Rectal smooth muscle tissue (tissue), 1 donor: ENCODE measurements around the gene ATP6V0C.

Source experiments
- H3K27ac ChIP-seq: one replicate; pipeline ENCODE4 v1.7.0; 2013; ENCODE audit warnings: low read depth, low read length, inconsistent platforms
- H3K27me3 ChIP-seq: one replicate; pipeline ENCODE4 v1.7.0; 2013; ENCODE audit warnings: low read length; ENCODE audit not compliant: control insufficient read depth, insufficient read depth
- H3K36me3 ChIP-seq: one replicate; pipeline ENCODE4 v1.7.0; 2013; ENCODE audit warnings: low read length; ENCODE audit not compliant: control insufficient read depth, insufficient read depth
- H3K4me1 ChIP-seq: one replicate; pipeline ENCODE4 v1.7.0; 2013; ENCODE audit warnings: low read length; ENCODE audit not compliant: control insufficient read depth, insufficient read depth
- H3K4me3 ChIP-seq: one replicate; pipeline ENCODE4 v1.7.0; 2013; ENCODE audit warnings: low read length
- H3K9ac ChIP-seq: one replicate; pipeline ENCODE4 v1.7.0; 2013; ENCODE audit warnings: low read length

The ATP6V0C gene

GRCh38 chr16:2487903-2488531, 25.7 kb upstream of the ATP6V0C start:
- no peak overlapping the region for H3K4me3 ChIP-seq
- H3K27me3 ChIP-seq, result no peaks in the 10 kb centered on the region
- H3K27ac ChIP-seq, result no peak overlapping the region
- no peak overlapping the region for H3K9ac ChIP-seq
- H3K36me3 ChIP-seq, result no peaks in the 10 kb centered on the region
- H3K4me1 ChIP-seq, result peaks cover 10% of the 10 kb centered on the region

- Histone ChIP-seq H3K36me3 (no peaks in the 10 kb centered on the region), H3K27ac (no peak overlapping the region), H3K4me1 (no peaks in the 10 kb centered on the region), H3K4me3 (no peak overlapping the region), H3K27me3 (no peaks in the 10 kb centered on the region), H3K9ac (no peak overlapping the region)
Measured at GRCh38 chr16:2489581-2489980, 24.2 kb upstream of the ATP6V0C start.

- H3K4me3 ChIP-seq, result no peak overlapping the region
- no peak overlapping the region for H3K27ac ChIP-seq
- no peaks in the 10 kb centered on the region for H3K4me1 ChIP-seq
- no peaks in the 10 kb centered on the region for H3K36me3 ChIP-seq
- no peak overlapping the region for H3K9ac ChIP-seq
- no peaks in the 10 kb centered on the region for H3K27me3 ChIP-seq
Measured at GRCh38 chr16:2490190-2491105, 23.3 kb upstream of the ATP6V0C start.

GRCh38 chr16:2492292-2492691, 21.5 kb upstream of the ATP6V0C start:
- Histone ChIP-seq H3K27ac (no peak overlapping the region), H3K4me3 (no peak overlapping the region), H3K9ac (no peak overlapping the region), H3K4me1 (no peaks in the 10 kb centered on the region), H3K27me3 (no peaks in the 10 kb centered on the region), H3K36me3 (peaks cover 6% of the 10 kb centered on the region)

- Histone ChIP-seq H3K9ac (no peak overlapping the region), H3K36me3 (peaks cover 9% of the 10 kb centered on the region), H3K4me1 (no peaks in the 10 kb centered on the region), H3K27ac (no peak overlapping the region), H3K27me3 (no peaks in the 10 kb centered on the region), H3K4me3 (no peak overlapping the region)
Measured at GRCh38 chr16:2493605-2494004, 20.1 kb upstream of the ATP6V0C start.

GRCh38 chr16:2494616-2495015, 19.1 kb upstream of the ATP6V0C start:
- no peaks in the 10 kb centered on the region for H3K27me3 ChIP-seq
- peaks cover 9% of the 10 kb centered on the region for H3K36me3 ChIP-seq
- H3K4me3 ChIP-seq, result no peak overlapping the region
- H3K9ac ChIP-seq, result no peak overlapping the region
- no peaks in the 10 kb centered on the region for H3K4me1 ChIP-seq
- H3K27ac ChIP-seq, result no peak overlapping the region

- no peaks in the 10 kb centered on the region for H3K4me1 ChIP-seq
- H3K27me3 ChIP-seq, result no peaks in the 10 kb centered on the region
- no peak overlapping the region for H3K9ac ChIP-seq
- H3K4me3 ChIP-seq, result no peak overlapping the region
- H3K36me3 ChIP-seq, result peaks cover 9% of the 10 kb centered on the region
- H3K27ac ChIP-seq, result no peak overlapping the region
Measured at GRCh38 chr16:2495041-2495440, 18.7 kb upstream of the ATP6V0C start.

- no peaks in the 10 kb centered on the region for H3K27me3 ChIP-seq
- H3K36me3 ChIP-seq, result peaks cover 9% of the 10 kb centered on the region
- H3K9ac ChIP-seq, result no peak overlapping the region
- H3K4me3 ChIP-seq, result no peak overlapping the region
- no peaks in the 10 kb centered on the region for H3K4me1 ChIP-seq
- H3K27ac ChIP-seq, result no peak overlapping the region
Measured at GRCh38 chr16:2496223-2497115, 17.3 kb upstream of the ATP6V0C start.

GRCh38 chr16:2497116-2497630, 16.6 kb upstream of the ATP6V0C start:
- no peaks in the 10 kb centered on the region for H3K4me1 ChIP-seq
- H3K4me3 ChIP-seq, result no peak overlapping the region
- H3K27me3 ChIP-seq, result no peaks in the 10 kb centered on the region
- no peak overlapping the region for H3K27ac ChIP-seq
- no peak overlapping the region for H3K9ac ChIP-seq
- H3K36me3 ChIP-seq, result peaks cover 9% of the 10 kb centered on the region

- Histone ChIP-seq H3K4me3 (no peak overlapping the region), H3K27ac (no peak overlapping the region), H3K27me3 (no peaks in the 10 kb centered on the region), H3K9ac (no peak overlapping the region), H3K4me1 (no peaks in the 10 kb centered on the region), H3K36me3 (peaks cover 9% of the 10 kb centered on the region)
Measured at GRCh38 chr16:2497695-2498484, 15.9 kb upstream of the ATP6V0C start.

- no peaks in the 10 kb centered on the region for H3K27me3 ChIP-seq
- H3K4me1 ChIP-seq, result no peaks in the 10 kb centered on the region
- H3K9ac ChIP-seq, result no peak overlapping the region
- no peak overlapping the region for H3K27ac ChIP-seq
- H3K36me3 ChIP-seq, result peaks cover 9% of the 10 kb centered on the region
- H3K4me3 ChIP-seq, result no peak overlapping the region
Measured at GRCh38 chr16:2498531-2499253, 15.1 kb upstream of the ATP6V0C start.
